ENCODE data around the gene FOSB.

- no peak for TF ChIP-seq EP300 (IDR thresholded peaks at IDR 0.05)
- TF ChIP-seq CTCF (IDR thresholded peaks at IDR 0.05) = no peak
Measured at GRCh38 chr19:45462174-45462573, 5.6 kb upstream of the FOSB start.

Data from tibial nerve (tissue), 4 donors.